CD4-positive, alpha-beta T cell (primary cell): ENCODE data around the gene PRRC2B. TPM values are rescaled to one million over a fixed set of nuclear protein-coding genes. Genes with fewer than 3 reads are reported as not detected.

ENCODE experiments used
- ATAC-seq: fragments of 200-7000 bp; cut with Tn5 transposase; one replicate; pipeline ENCODE4 v1.10.0; 2022; ENCODE audit warnings: mild to moderate bottlenecking; ENCODE audit not compliant: poor library complexity
- CTCF ChIA-PET: fragments of 350-600 bp; sonication (Branson Sonifier 250); formaldehyde crosslinking; loops from one replicate; lab custom pipeline; 2021; ENCODE audit warnings: antibody characterized with exemption, inconsistent platforms; lab: Charles Lee
- POLR2A ChIA-PET: fragments of 350-600 bp; sonication (Branson Sonifier 250); formaldehyde crosslinking; loops from one replicate; lab custom pipeline; 2021; ENCODE audit warnings: antibody characterized with exemption, inconsistent platforms; lab: Charles Lee
- DNase-seq, 14 experiments: peaks; one replicate each; pipeline ENCODE4 v3.0.0-alpha.2; 2013 to 2020; ENCODE audit warnings: mixed read lengths in 2 of 14
- H3K27ac ChIP-seq, 2 donors: one replicate each; pipeline versions ENCODE4 v1.5.1 to v1.7.0; 2013; ENCODE audit warnings: low read length in 2 of 2, low read depth in 1 of 2, mild to moderate bottlenecking in 1 of 2
- H3K27me3 ChIP-seq, 2 experiments: 1 replicate in 1 of 2; 2 replicates in 1 of 2; pipeline versions ENCODE4 v1.6.1 to v1.7.0; 2013; ENCODE audit warnings: low read length in 2 of 2, control low read depth in 1 of 2, mild to moderate bottlenecking in 1 of 2, moderate library complexity in 1 of 2; ENCODE audit not compliant: insufficient read depth in 2 of 2, control insufficient read depth in 1 of 2
- H3K36me3 ChIP-seq: one replicate; pipeline ENCODE4 v1.6.1; 2013; ENCODE audit warnings: low read length, control low read depth; ENCODE audit not compliant: insufficient read depth
- H3K4me1 ChIP-seq: one replicate; pipeline ENCODE4 v1.6.1; 2013; ENCODE audit warnings: low read length, control low read depth; ENCODE audit not compliant: insufficient read depth
- H3K4me3 ChIP-seq: one replicate; pipeline ENCODE4 v1.5.1; 2013; ENCODE audit warnings: mild to moderate bottlenecking, low read length, moderate library complexity
- H3K9me3 ChIP-seq, 2 experiments: 1 replicate in 1 of 2; 2 replicates in 1 of 2; pipeline versions ENCODE4 v1.6.1 to v1.7.0; 2013; ENCODE audit warnings: low read length in 2 of 2, mild to moderate bottlenecking in 2 of 2, control low read depth in 1 of 2, moderate library complexity in 1 of 2; ENCODE audit not compliant: control insufficient read depth in 1 of 2, insufficient read depth in 1 of 2
- H3K27ac Mint-ChIP-seq: one replicate; pipeline ENCODE4 v1.8.0; 2020; ENCODE audit warnings: mixed read lengths
- H3K27me3 Mint-ChIP-seq: one replicate; pipeline ENCODE4 v1.8.0; 2021; ENCODE audit warnings: mixed read lengths
- H3K36me3 Mint-ChIP-seq: one replicate; pipeline ENCODE4 v1.8.0; 2021; ENCODE audit warnings: low read depth, mixed read lengths
- H3K4me1 Mint-ChIP-seq: one replicate; pipeline ENCODE4 v1.8.0; 2021; ENCODE audit warnings: low read depth, mixed read lengths
- H3K4me3 Mint-ChIP-seq: one replicate; pipeline ENCODE4 v1.8.0; 2020; ENCODE audit warnings: mild to moderate bottlenecking, mixed read lengths
- H3K9me3 Mint-ChIP-seq: one replicate; pipeline ENCODE4 v1.8.0; 2020; ENCODE audit warnings: mixed read lengths
- intact Hi-C, 2 experiments: fragments of 100-400 bp; cut with DNase I in 1 of 2; cut with micrococcal nuclease in 1 of 2; formaldehyde crosslinking; loops; one replicate each; pipeline versions ENCODE4 v1.15.1 to v1.9.0; 2023 to 2025; cut with DNase I, micrococcal nuclease
- total RNA-seq, 174 experiments: library from RNA in 2 of 174; stranded (reverse) in 2 of 174; gene quantifications; one replicate each; pipeline ENCODE4 v1.2.3 and lab custom pipeline; 2021 to 2026
- TF ChIP-seq, protein P1 (sequence below): fragments of 200-600 bp; IDR thresholded peaks from one replicate; pipeline ENCODE4 v1.8.0; 2022; ENCODE audit warnings: antibody characterized with exemption, mild to moderate bottlenecking

The PRRC2B gene
- total RNA-seq, 2 experiments from 2014 or later = 256 to 268 TPM

DNA sequence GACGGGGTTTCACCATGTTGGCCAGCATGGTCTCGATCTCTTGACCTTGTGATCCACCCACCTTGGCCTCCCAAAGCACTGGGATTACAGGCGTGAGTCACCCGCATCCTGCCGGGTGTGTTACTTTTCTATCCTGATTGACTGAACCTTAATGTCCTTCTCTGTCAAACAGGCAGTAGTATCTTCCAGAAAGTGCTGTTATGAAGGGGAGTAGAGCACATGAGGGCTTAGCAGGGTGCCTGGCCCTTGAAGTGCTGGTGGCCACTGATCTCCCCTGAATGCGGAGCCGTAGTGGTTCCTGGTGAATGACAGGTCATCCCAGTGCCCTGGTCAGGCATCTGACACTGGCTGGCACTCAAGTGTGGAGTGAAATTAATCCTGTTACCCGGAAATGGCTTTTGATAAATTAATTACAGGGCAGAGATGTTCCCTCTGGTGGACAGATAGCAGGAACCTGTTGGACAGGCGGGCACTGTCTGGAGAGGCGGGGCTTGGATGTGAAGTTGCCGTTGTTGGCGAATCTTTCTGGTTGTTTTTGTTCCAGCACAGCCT is 28.4 kb downstream of the PRRC2B start:
- ATAC-seq = peak; percentile 19
- H3K36me3 Mint-ChIP-seq = peaks cover 50% of the 10 kb centered on the region
- CTCF ChIA-PET = no interaction called here
- H3K9me3 Mint-ChIP-seq = no peaks in the 10 kb centered on the region
- H3K4me3 Mint-ChIP-seq = peak overlapping the region; percentile 52
- H3K27ac Mint-ChIP-seq = peak overlapping the region; percentile 70
- peaks cover 85% of the 10 kb centered on the region for H3K4me1 Mint-ChIP-seq
- H3K27me3 Mint-ChIP-seq = no peaks in the 10 kb centered on the region
- no peaks in the 10 kb centered on the region for H3K9me3 ChIP-seq
- POLR2A ChIA-PET = interaction anchor here (0.8 to 1.9 kb wide), 2 partner anchors 12 to 24 kb away, joined by 4 read pairs; no protein-coding TSS in a partner anchor
- TF ChIP-seq, protein P1, sequence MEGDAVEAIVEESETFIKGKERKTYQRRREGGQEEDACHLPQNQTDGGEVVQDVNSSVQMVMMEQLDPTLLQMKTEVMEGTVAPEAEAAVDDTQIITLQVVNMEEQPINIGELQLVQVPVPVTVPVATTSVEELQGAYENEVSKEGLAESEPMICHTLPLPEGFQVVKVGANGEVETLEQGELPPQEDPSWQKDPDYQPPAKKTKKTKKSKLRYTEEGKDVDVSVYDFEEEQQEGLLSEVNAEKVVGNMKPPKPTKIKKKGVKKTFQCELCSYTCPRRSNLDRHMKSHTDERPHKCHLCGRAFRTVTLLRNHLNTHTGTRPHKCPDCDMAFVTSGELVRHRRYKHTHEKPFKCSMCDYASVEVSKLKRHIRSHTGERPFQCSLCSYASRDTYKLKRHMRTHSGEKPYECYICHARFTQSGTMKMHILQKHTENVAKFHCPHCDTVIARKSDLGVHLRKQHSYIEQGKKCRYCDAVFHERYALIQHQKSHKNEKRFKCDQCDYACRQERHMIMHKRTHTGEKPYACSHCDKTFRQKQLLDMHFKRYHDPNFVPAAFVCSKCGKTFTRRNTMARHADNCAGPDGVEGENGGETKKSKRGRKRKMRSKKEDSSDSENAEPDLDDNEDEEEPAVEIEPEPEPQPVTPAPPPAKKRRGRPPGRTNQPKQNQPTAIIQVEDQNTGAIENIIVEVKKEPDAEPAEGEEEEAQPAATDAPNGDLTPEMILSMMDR = no peak
- H3K36me3 ChIP-seq = peaks cover 14% of the 10 kb centered on the region
- intact Hi-C loops = no loop called here
- no peak overlapping the region for H3K4me3 ChIP-seq
- H3K27me3 ChIP-seq = no peaks in the 10 kb centered on the region
- H3K4me1 ChIP-seq = peaks cover 86% of the 10 kb centered on the region
- DNase-seq = peak in 3 of 14 experiments; percentile 11 to 49 (median 31)
- H3K27ac ChIP-seq = no peak overlapping the region

GRCh38 chr9:131423171-131423581 is 29.3 kb downstream of the PRRC2B start:
- ChIA-PET CTCF (no interaction called here), POLR2A (interaction anchor here (0.8 to 1.9 kb wide), 3 partner anchors 11 to 73 kb away, joined by 4 to 5 read pairs (median 4); no protein-coding TSS in a partner anchor)
- Mint-ChIP-seq H3K27ac (peak overlapping the region; percentile 70), H3K36me3 (peaks cover 45% of the 10 kb centered on the region), H3K4me1 (peaks cover 81% of the 10 kb centered on the region), H3K4me3 (peak overlapping the region; percentile 52), H3K9me3 (no peaks in the 10 kb centered on the region), H3K27me3 (no peaks in the 10 kb centered on the region)
- DNase-seq = peak in 1 of 14 experiments; percentile 17
- Histone ChIP-seq H3K27ac (no peak overlapping the region), H3K4me1 (peaks cover 80% of the 10 kb centered on the region), H3K9me3 (no peaks in the 10 kb centered on the region), H3K36me3 (peaks cover 8% of the 10 kb centered on the region), H3K27me3 (no peaks in the 10 kb centered on the region), H3K4me3 (no peak overlapping the region)
- TF ChIP-seq, protein P1 = no peak
- intact Hi-C loops = no loop called here
- peak; percentile 57 for ATAC-seq

GRCh38 chr9:131426545-131426944 is 32.7 kb downstream of the PRRC2B start:
- ChIA-PET POLR2A (interaction anchor here (1.3 kb wide), 1 partner anchor 19 kb away, joined by 5 read pairs; no protein-coding TSS in a partner anchor), CTCF (interaction anchor here (1.3 kb wide), 1 partner anchor 28 kb away, joined by 6 read pairs; no protein-coding TSS in a partner anchor)
- Histone ChIP-seq H3K36me3 (peaks cover 16% of the 10 kb centered on the region), H3K27ac (no peak overlapping the region), H3K27me3 (no peaks in the 10 kb centered on the region), H3K4me1 (peaks cover 69% of the 10 kb centered on the region), H3K9me3 (no peaks in the 10 kb centered on the region), H3K4me3 (no peak overlapping the region)
- TF ChIP-seq, protein P1 = no peak
- Mint-ChIP-seq H3K4me1 (peaks cover 73% of the 10 kb centered on the region), H3K36me3 (peaks cover 37% of the 10 kb centered on the region), H3K27me3 (no peaks in the 10 kb centered on the region), H3K27ac (peak overlapping the region; percentile 67), H3K4me3 (no peak overlapping the region), H3K9me3 (no peaks in the 10 kb centered on the region)
- ATAC-seq = no peak
- DNase-seq = no peak
- intact Hi-C loops = no loop called here
